Germinal center (tissue), 1 donor: Measurements from ENCODE around the gene P2RX7.
"Not testable (repeated sequence)": the region's sequence is repeated elsewhere in the genome, so short reads cannot be mapped to it uniquely, and the experiment has no call there.

Experiments used
- DNase-seq: peaks from one replicate; pipeline ENCODE4 v3.0.0; 2012; ENCODE audit warnings: mixed read lengths, low spot score

P2RX7 gene

DNA sequence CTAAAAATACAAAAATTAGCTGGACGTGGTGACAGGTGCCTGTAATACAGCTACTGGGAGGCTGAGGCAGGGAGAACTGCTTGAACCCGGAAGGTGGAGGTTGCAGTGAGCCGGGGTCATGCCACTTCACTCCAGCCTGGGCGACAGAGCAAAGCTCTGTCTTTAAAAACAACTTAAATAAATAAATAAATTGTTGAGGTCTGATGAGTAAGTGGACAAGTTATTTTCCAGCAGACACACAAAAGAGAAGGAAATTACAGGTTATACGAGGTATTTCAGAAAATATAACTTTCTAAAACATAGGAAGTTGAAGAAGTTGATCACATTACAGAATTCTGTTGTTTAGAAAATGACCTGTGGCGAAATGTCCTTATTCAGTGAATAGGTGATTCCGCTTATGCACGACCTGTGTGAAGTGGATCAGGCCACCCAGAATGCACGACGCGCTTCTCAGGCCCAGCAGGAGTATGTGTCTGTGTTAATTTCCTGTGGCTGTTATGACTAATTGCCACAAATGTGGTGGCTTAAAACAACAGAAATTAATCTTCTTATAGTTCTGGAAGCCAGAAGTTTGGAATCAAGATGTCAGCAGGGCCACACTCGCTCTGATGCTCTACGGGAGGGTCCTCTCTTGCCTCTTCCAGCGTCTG, 38.1 kb downstream of the P2RX7 start:
- DNase-seq, result no peak

DNA sequence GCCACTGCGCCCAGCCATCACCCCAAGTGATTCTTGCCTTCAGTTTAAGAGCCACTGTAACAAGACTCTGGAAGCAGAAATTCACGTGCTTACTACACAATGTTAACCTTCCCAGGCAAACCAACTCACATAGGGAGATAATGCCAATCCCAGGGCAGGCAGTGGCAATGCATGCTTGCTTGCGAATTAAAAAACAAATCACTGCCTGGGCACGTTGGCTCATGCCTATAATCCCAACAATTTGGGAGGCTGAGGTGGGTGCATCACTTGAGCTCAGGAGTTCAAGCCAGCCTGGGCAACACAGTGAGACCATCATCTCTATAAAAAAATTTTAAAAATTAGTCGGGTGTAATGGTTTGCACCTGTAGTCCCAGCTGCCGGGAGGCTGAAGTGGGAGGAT, 39.5 kb downstream of the P2RX7 start:
- no peak for DNase-seq

- DNase-seq, result peak; percentile 67
Observed at GRCh38 chr12:121175383-121176119, 42.9 kb downstream of the P2RX7 start.

DNA sequence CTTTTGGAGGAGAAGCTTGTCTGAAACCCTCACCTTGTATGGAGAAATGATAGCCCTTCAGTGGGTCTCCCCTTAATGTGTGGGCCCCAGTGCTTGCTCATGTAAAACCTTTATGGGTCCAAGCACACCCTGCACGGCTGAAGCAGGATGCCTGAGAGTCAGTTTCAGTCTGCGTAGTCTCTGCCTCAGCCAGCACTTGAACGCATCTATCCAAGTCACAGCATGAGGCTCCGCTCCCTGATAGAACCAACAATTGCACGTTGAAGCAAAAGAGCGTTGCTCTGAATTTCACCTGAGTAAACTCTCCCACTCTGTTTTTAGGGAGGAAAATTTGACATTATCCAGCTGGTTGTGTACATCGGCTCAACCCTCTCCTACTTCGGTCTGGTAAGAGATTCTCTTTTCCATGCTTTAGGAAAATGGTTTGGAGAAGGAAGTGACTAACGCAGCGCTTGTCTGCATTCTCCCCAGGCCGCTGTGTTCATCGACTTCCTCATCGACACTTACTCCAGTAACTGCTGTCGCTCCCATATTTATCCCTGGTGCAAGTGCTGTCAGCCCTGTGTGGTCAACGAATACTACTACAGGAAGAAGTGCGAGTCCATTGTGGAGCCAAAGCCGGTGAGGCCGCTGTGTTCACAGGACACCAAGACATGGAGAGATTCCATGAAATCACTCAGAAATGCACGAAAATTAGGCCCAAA, 44.3 kb downstream of the P2RX7 start:
- no peak for DNase-seq

DNA sequence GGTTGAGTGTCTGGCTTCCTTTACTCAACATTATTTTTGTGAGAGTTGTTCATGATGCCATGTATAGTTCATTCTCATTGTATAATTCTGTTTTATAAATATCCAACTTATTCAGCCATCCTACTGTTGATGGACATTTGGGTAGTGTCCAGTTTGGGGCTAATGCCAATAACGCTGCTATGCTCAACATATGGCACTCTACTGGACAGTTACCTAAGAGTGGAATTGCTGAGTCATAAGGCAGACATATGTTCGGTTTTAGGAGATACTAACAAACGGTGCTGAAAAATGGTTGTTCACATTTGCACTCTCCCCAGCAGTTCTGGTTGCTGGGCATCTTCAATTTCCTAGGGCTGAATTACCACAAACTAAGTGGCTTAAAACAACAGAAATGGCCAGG, 48.5 kb downstream of the P2RX7 start:
- no peak for DNase-seq

DNA sequence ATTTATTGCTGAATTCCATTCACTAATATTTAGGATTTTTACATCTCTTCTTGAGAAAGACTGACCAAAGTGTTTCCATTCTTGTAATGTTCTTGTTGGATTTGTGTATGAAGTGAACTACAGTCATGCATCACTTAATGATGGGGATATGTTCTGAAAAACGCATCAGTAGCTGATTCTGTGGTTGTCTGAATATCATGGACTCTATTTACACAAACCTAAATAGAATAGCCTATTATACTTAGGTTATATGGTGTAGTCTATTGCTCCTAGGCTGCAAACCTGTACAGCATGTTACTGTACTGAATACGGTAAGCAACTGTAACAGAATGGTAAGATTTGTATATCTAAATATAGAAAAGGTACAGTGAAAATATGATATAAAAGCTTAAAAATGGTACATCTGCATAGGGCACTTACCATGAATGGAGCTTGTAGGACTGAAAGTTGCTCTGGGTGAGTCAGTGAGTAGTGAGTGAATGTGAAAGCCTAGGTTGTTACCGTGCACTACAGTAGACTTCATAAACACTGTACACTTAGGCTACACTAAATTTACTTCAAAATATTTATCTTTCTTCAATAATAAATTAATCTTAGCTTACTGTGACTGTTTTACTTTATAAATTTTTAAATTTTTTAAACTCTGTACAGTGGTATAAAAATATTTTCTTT, 49.7 kb downstream of the P2RX7 start:
- DNase-seq, result no peak

- DNase-seq, result no peak
Observed at GRCh38 chr12:121184425-121184824, 51.7 kb downstream of the P2RX7 start.

DNA sequence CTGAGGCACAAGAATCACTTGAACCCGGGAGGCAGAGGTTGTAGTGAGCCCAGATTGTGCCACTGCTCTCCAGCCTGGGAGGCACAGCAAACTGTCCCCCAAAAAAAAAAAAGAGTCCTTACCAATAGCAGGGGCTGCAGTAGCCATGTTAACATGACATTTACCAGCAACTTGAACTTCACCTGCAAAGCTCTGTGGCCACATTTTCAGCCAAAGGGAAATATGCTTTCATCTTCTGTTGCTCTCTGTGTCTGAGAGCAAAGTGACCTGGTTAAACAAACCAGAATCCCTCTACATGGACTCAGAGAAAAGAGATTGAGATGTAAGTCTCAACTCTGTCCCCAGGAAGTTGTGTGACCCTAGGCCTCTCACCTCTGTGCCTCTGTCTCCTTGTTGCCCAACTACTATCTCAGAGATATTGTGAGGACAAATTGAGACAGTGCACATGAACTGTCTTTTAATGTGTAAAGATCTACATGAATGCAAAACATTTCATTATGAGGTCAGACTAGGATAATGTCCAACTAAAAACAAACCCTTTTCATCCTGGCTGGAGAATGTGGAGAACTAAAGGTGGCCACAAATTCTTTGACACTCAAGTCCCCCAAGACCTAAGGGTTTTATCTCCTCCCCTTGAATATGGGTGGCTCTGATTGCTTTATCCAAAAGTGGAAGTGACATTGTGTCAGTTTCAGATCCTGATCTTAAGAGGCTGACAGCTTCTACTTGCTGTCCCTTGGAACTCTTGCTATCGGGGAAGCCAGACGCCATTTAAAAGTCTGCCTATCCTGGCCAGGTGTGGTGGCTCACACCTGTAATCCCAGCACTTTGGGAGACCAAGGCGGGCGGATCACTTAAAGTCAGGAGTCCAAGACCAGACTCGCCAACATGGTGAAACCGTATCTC, 52.6 kb downstream of the P2RX7 start:
- DNase-seq, result peak; percentile 50

DNA sequence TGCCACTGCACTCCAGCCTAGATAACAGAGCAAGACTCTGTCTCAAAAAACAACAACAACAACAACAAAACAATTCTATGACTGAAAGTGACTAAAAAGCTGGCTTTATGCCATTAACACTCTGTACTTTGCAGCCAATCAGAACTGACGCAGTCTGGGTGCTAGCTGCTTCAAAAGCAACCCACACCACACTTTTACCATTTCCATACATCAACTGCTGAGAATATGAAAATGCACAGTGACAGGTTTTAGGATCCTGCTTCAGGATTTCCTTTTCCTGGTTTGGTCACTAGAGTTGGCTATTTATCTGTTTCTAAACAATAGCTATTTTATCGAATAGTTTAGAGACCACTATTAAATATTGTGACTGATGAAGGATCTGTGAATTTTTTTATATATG, 54.1 kb downstream of the P2RX7 start:
- no peak for DNase-seq

GRCh38 chr12:121187501-121187900, 54.8 kb downstream of the P2RX7 start:
- no peak for DNase-seq

GRCh38 chr12:121188227-121188626, 55.6 kb downstream of the P2RX7 start:
- DNase-seq, result no peak

DNA sequence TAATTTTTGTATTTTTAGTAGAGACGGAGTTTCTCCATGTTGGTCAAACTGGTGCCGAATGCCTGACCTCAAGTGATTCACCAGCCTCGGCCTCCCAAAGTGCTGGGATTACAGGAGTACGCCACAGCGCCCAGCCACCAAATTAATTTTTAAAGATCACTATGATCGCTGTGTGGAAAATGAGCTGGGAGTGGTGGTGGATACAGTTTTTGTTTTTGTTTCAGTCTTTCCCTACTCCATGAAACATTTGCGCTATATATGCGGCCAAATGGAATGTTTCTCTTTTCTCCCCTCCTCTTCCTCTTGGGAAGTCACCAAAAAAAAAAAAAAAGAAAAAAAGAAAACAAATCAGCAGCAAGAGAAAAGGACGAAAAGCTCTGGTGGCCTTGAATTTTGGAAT, 56.5 kb downstream of the P2RX7 start:
- DNase-seq, result no peak

GRCh38 chr12:121189619-121190155, 57.0 kb downstream of the P2RX7 start:
- no peak for DNase-seq

- DNase-seq, result peak; percentile 29
Observed at GRCh38 chr12:121190523-121191031, 57.9 kb downstream of the P2RX7 start.

DNA sequence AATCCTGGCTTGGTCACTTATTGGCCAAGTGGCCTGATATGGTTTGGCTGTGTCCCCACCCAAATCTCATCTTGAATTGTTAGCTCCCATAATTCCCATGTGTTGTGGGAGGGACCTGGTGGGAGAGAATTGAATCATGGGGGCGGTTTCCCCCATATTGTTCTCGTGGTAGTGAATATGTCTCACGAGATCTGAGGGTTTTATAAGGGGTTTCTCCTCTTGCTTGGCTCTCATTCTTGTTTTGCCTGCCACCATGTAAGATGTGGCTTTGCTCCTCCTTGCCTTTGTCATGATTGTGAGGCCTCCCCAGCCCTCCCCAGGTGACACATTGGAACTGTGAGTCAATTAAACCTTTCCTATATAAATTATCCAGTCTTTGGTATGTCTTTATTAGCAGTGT, 58.5 kb downstream of the P2RX7 start:
- DNase-seq, result no peak

DNA sequence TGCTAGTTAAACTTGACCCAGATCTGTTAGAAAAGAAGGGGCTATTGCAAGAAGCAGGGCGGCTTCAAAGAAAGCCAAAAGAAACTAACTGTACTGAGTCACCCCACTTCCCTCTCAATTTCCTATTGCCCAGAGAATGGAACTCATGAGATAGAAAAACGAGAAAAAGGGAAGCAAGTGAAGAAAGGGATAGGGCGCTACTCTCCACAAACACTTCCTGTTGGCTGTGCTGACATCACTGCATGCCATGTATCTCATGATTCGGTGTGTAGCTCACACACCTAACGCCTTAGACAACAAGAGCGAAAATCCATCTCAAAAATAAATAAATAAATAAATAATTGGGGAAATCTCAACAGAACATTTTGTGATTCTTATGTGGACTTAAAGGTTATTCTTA, 64.2 kb downstream of the P2RX7 start:
- DNase-seq, result no peak

DNA sequence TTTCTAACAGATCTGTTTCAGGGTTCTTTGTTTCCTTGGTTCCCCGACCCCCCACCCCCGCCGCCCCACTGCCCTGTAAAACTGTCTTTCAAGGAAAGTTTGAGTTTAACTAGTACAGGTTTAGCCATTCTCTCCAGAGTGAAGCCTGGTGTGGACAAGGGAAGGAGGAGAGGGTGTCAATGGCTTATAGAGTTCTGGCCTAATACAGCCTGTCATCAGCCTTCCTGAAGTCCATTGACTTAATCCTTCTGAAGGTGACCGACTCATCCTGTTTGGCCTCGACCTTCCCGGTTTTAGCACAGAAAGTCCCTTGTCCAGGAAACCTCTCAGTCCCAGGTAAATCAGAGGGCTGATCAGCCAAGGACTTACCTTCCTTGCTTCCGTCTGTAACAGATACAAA, 66.3 kb downstream of the P2RX7 start:
- DNase-seq, result no peak

DNA sequence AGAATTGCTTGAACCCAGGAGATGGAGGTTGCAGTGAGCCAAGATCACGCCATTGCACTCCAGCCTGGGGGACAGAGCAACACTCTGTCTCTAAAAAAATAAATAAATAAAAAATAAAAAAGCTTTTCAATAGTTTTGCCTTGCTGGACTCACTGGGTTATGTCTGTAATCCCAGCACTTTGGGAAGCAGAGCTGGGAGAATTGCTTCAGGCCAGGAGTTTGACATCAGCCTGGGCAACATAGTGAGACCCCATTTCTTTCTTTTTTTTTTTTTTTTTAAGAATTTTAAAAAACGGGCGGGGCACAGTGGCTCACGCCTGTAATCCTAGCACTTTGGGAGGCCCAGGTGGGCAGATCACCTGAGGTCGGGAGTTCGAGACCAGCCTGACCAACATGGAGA, 68.5 kb downstream of the P2RX7 start:
- DNase-seq, result not testable (repeated sequence)

- DNase-seq, result no peak
Observed at GRCh38 chr12:121202407-121203355, 70.0 kb downstream of the P2RX7 start.

- DNase-seq, result no peak
Observed at GRCh38 chr12:121203482-121203881, 70.8 kb downstream of the P2RX7 start.
